ENCODE measurements around the gene USP3.

DNA sequence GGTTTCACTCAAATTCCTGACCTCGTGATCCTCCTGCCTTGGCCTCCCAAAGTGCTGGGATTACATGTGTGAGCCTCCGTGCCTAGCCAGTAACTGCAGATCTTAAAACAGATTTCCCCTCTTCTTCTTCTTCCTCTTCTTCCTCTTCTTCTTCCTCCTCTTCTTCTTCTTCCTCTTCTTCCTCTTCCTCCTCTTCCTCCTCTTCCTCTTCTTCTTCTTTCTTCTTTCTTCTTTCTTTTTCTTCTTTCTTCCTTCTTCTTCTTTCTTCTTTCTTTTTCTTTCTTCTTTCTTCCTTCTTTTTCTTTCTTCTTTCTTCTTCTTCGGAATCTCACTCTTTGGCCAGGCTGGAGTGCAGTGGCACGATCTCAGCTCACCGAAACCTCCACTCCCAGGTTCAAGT lies 7.8 kb downstream of the USP3 start:
- TF ChIP-seq, protein P1, sequence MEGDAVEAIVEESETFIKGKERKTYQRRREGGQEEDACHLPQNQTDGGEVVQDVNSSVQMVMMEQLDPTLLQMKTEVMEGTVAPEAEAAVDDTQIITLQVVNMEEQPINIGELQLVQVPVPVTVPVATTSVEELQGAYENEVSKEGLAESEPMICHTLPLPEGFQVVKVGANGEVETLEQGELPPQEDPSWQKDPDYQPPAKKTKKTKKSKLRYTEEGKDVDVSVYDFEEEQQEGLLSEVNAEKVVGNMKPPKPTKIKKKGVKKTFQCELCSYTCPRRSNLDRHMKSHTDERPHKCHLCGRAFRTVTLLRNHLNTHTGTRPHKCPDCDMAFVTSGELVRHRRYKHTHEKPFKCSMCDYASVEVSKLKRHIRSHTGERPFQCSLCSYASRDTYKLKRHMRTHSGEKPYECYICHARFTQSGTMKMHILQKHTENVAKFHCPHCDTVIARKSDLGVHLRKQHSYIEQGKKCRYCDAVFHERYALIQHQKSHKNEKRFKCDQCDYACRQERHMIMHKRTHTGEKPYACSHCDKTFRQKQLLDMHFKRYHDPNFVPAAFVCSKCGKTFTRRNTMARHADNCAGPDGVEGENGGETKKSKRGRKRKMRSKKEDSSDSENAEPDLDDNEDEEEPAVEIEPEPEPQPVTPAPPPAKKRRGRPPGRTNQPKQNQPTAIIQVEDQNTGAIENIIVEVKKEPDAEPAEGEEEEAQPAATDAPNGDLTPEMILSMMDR (IDR thresholded peaks at IDR 0.05 in 8 of 11, conservative IDR thresholded peaks at IDR 0.05 in 3 of 11), result no peak
- TF ChIP-seq POLR2A (IDR thresholded peaks at IDR 0.05), result no peak
- no peak for TF ChIP-seq POLR2AphosphoS5 (IDR thresholded peaks at IDR 0.05)
